Iris pigment epithelial cell (primary cell): ENCODE results near the gene PRMT2.
"Not testable (repeated sequence)": the region's sequence is repeated elsewhere in the genome, so short reads cannot be mapped to it uniquely, and the experiment has no call there.

Experiments used
- DNase-seq: peaks from one replicate; pipeline ENCODE4 v3.0.0-alpha.2; 2011; ENCODE audit warnings: low read depth

The PRMT2 gene

DNA sequence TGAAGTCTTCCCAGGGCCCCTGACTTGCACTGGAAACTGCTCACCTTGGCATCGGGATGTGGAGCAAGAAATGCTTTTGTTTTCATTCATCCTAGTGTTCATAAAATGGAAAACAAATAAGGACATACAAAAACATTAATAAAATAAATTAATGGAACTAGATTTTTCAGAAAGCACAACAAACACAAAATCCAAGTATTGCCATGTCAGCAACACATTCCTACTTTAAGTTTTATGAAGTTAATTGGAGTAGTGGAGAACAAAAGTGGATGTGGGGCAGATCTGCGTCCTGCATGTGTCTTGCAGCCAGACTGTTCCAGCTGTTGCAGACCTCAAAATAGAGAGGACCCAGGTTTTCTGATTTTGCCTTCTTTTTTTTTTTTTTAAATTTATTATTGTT is 32.9 kb downstream of the PRMT2 start:
- DNase-seq = no peak

- not testable (repeated sequence) for DNase-seq
These were observed 33.4 kb downstream of the PRMT2 start for GRCh38 chr21:46668904-46669303.

DNA sequence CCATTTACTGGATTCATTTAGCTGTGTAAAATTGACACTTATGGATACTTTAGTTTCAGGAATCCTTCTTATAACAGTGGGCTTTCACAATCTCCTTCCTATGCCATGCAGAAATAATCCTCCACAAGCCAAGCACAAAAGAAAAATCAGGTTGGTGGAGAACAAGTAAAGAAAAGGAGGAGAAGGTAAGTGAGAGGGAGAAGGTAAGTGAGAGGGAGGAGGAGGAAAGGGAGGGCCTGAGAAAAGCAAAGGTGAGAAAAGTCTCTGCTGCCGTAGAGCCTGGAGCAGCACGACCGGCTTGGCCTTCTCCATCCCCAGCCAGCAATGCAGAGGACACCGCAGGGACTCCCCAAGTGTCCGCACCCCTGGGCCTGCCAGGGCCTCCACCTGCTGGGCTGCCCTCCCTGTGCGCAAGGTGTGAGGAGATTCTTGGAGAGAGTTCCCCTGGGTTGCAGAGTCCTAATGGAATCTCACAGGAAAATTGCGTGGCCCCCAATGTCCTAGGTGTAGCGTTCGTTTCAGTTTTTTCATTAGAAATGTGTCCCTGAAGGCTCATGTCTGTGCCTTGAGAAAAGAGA is 39.0 kb downstream of the PRMT2 start:
- DNase-seq = no peak

- no peak for DNase-seq
These were observed 40.3 kb downstream of the PRMT2 start for GRCh38 chr21:46675595-46676280.

DNA sequence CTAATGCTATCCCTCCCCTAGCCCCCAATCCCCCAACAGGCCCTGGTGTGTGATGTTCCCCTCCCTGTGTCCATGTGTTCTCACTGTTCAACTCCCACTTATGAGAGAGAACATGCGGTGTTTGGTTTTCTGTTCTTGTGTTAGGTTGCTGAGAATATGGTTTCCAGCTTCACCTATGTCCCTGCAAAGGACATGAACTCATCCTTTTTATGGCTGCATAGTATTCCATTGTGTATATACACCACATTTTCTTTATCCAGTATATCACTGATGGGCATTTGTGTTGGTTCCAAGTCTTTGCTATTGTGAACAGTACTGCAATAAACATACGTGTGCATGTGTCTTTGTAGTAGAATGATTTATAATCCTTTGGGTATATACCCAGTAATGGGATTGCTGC is 41.1 kb downstream of the PRMT2 start:
- DNase-seq = not testable (repeated sequence)

DNA sequence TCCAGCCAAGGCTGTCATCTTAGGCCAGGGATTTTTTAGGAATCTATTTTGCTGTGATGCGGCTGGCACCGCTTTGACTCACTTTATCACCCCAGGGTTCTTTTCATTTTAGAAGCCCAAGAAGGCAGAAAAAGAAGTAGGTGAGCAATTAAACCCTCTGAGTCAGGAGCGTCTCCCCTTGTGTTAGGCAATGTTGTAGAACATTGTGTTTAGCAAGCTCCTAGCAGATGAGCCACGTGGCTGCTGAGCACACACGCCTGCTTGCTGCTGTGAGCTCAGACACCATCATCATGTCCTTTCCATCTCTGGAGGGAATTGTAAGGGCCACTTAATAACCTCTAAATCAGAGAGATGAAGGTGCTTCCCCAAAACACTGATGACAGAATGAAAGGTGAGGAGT is 46.1 kb downstream of the PRMT2 start:
- DNase-seq = peak; percentile 74

- not testable (repeated sequence) for DNase-seq
These were observed 63.2 kb downstream of the PRMT2 start for GRCh38 chr21:46698652-46699051.

DNA sequence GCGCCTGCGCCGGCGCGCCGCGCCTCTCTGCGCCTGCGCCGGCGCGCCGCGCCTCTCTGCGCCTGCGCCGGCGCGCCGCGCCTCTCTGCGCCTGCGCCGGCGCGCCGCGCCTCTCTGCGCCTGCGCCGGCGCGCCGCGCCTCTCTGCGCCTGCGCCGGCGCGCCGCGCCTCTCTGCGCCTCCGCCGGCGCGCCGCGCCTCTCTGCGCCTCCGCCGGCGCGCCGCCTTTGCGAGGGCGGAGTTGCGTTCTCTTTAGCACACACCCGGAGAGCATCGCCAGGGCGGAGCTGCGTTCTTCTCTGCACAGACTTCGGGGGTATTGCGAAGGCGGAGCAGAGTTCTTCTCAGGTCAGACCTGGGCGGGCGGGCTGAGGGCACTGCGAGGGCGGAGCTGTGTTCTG is 63.6 kb downstream of the PRMT2 start:
- DNase-seq = not testable (repeated sequence)
